Measurements from ENCODE around the gene ATF7.

DNA sequence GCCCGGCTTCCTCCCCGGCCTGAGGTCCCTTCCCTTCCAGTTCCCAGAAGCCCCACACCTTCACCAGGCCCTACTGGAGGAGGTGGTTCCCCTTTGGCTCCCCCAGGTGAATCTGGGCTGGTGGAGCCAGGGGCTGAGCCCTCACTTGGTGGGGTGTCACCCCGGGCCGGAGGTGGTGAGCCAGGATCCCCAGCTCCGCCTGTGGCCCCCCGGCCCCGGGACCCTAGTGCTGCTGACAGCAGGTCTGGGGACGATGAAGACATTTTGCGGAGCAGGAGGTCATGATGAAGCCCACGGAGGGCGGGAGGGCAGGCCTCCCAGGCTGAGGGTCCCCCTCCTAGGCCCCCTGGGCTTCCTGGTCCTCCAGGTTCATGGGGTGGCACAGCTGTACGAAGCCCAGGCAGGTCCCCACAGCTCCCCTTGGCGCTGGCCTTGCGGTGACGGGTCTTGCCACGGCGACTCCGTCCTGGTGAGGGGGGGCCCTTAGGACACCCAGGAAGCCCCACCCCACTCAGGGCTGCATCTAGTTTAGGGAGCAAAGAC, 143.5 kb downstream of the ATF7 start:
- TF ChIP-seq, protein P1, sequence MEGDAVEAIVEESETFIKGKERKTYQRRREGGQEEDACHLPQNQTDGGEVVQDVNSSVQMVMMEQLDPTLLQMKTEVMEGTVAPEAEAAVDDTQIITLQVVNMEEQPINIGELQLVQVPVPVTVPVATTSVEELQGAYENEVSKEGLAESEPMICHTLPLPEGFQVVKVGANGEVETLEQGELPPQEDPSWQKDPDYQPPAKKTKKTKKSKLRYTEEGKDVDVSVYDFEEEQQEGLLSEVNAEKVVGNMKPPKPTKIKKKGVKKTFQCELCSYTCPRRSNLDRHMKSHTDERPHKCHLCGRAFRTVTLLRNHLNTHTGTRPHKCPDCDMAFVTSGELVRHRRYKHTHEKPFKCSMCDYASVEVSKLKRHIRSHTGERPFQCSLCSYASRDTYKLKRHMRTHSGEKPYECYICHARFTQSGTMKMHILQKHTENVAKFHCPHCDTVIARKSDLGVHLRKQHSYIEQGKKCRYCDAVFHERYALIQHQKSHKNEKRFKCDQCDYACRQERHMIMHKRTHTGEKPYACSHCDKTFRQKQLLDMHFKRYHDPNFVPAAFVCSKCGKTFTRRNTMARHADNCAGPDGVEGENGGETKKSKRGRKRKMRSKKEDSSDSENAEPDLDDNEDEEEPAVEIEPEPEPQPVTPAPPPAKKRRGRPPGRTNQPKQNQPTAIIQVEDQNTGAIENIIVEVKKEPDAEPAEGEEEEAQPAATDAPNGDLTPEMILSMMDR (IDR thresholded peaks at IDR 0.05; ENCODE audit: low read length), result no peak
- TF ChIP-seq EZH2 (IDR thresholded peaks at IDR 0.05; ENCODE audit: borderline replicate concordance, low read length), result no peak
